ENCODE data around the gene CARMIL1.

CARMIL1 gene

GRCh38 chr6:25637960-25638434 lies 358.8 kb downstream of the CARMIL1 start:
- in situ Hi-C loops (cut with HindIII; ENCODE audit: low sequenced_read_pairs): no loop called here

- in situ Hi-C loops (cut with HindIII; ENCODE audit: low sequenced_read_pairs): no loop called here
These were observed 360.5 kb downstream of the CARMIL1 start for GRCh38 chr6:25639653-25640052.

GRCh38 chr6:25640446-25640845 lies 361.3 kb downstream of the CARMIL1 start:
- in situ Hi-C loops (cut with HindIII; ENCODE audit: low sequenced_read_pairs): no loop called here

GRCh38 chr6:25640891-25641290 lies 361.7 kb downstream of the CARMIL1 start:
- in situ Hi-C loops (cut with HindIII; ENCODE audit: low sequenced_read_pairs): no loop called here

GRCh38 chr6:25641377-25641776 lies 362.2 kb downstream of the CARMIL1 start:
- in situ Hi-C loops (cut with HindIII; ENCODE audit: low sequenced_read_pairs): no loop called here

- in situ Hi-C loops (cut with HindIII; ENCODE audit: low sequenced_read_pairs): no loop called here
These were observed 362.9 kb downstream of the CARMIL1 start for GRCh38 chr6:25641940-25642666.

- in situ Hi-C loops (cut with HindIII; ENCODE audit: low sequenced_read_pairs): no loop called here
These were observed 363.6 kb downstream of the CARMIL1 start for GRCh38 chr6:25642667-25643328.

GRCh38 chr6:25645916-25646315 lies 366.7 kb downstream of the CARMIL1 start:
- in situ Hi-C loops (cut with HindIII; ENCODE audit: low sequenced_read_pairs): no loop called here

- in situ Hi-C loops (cut with HindIII; ENCODE audit: low sequenced_read_pairs): no loop called here
These were observed 370.4 kb downstream of the CARMIL1 start for GRCh38 chr6:25649611-25650010.

GRCh38 chr6:25652007-25652515 lies 372.9 kb downstream of the CARMIL1 start, which contains the start of gene SCGN:
Gene SCGN, plus strand, starts transcription at chr6:25652215. Its CDS starts 189 bp downstream, at chr6:25652404.
- in situ Hi-C loops (cut with HindIII; ENCODE audit: low sequenced_read_pairs): no loop called here

- in situ Hi-C loops (cut with HindIII; ENCODE audit: low sequenced_read_pairs): no loop called here
These were observed 376.5 kb downstream of the CARMIL1 start for GRCh38 chr6:25655723-25656122.

GRCh38 chr6:25659633-25660368 lies 380.6 kb downstream of the CARMIL1 start:
- in situ Hi-C loops (cut with HindIII; ENCODE audit: low sequenced_read_pairs): no loop called here

- in situ Hi-C loops (cut with HindIII; ENCODE audit: low sequenced_read_pairs): no loop called here
These were observed 381.3 kb downstream of the CARMIL1 start for GRCh38 chr6:25660512-25660911.

GRCh38 chr6:25661129-25661779 lies 382.1 kb downstream of the CARMIL1 start:
- in situ Hi-C loops (cut with HindIII; ENCODE audit: low sequenced_read_pairs): no loop called here

GRCh38 chr6:25665455-25665854 lies 386.3 kb downstream of the CARMIL1 start:
- in situ Hi-C loops (cut with HindIII; ENCODE audit: low sequenced_read_pairs): no loop called here

GRCh38 chr6:25669413-25669812 lies 390.2 kb downstream of the CARMIL1 start:
- in situ Hi-C loops (cut with HindIII; ENCODE audit: low sequenced_read_pairs): no loop called here

Data from endothelial cell of hepatic sinusoid (primary cell).